Neural crest cell (in vitro differentiated cells): ENCODE results near the gene SREK1IP1. TPM values are rescaled to one million over a fixed set of nuclear protein-coding genes. Genes with fewer than 3 reads are reported as not detected.

Source experiments
- DNase-seq: peaks from one replicate; pipeline ENCODE4 v3.0.0; 2021; ENCODE audit warnings: low read depth, mixed read lengths, low spot score
- H3K27ac Mint-ChIP-seq: one replicate; pipeline ENCODE4 v1.8.0; 2021; ENCODE audit warnings: mild to moderate bottlenecking, mixed read lengths; ENCODE audit not compliant: unreplicated experiment
- H3K27me3 Mint-ChIP-seq: 2 replicates; pipeline ENCODE4 v1.8.0; 2021; ENCODE audit warnings: low read depth, mild to moderate bottlenecking, mixed read lengths
- H3K36me3 Mint-ChIP-seq: 2 replicates; pipeline ENCODE4 v1.8.0; 2021; ENCODE audit warnings: low read depth, mild to moderate bottlenecking, mixed read lengths
- H3K4me1 Mint-ChIP-seq: 2 replicates; pipeline ENCODE4 v1.8.0; 2021; ENCODE audit warnings: mixed read lengths
- H3K4me3 Mint-ChIP-seq: one replicate; pipeline ENCODE4 v1.8.0; 2021; ENCODE audit warnings: mild to moderate bottlenecking, mixed read lengths
- H3K9me3 Mint-ChIP-seq: 2 replicates; pipeline ENCODE4 v1.8.0; 2021; ENCODE audit warnings: mixed read lengths
- CTCF ChIP-seq: fragments of 200-600 bp; sonication (generic); conservative IDR thresholded peaks from 2 replicates; pipeline ENCODE4 v1.5.0; 2021; ENCODE audit warnings: antibody characterized with exemption, mild to moderate bottlenecking
- total RNA-seq: library from RNA; stranded (reverse); gene quantifications from 2 replicates; pipeline ENCODE4 v1.2.1, GENCODE V29; 2021

Gene SREK1IP1
- total RNA-seq, 1 donor from 2014 or later = 26.4 TPM

GRCh38 chr5:64765804-64766504, 2.5 kb downstream of the SREK1IP1 start:
- peak overlapping the region; percentile 50 for H3K4me3 Mint-ChIP-seq

GRCh38 chr5:64763948-64764503, 4.5 kb downstream of the SREK1IP1 start:
- H3K27me3 Mint-ChIP-seq = no peaks in the 10 kb centered on the region
- H3K36me3 Mint-ChIP-seq = peaks cover 5% of the 10 kb centered on the region
- no peak for DNase-seq
- H3K27ac Mint-ChIP-seq = no peak overlapping the region
- no peak overlapping the region for H3K4me3 Mint-ChIP-seq
- no peaks in the 10 kb centered on the region for H3K9me3 Mint-ChIP-seq
- H3K4me1 Mint-ChIP-seq = peaks cover 47% of the 10 kb centered on the region
- TF ChIP-seq CTCF = no peak

More at GRCh38 chr5:64765804-64766504, 2.5 kb downstream of the SREK1IP1 start:
- H3K36me3 Mint-ChIP-seq = peaks cover 5% of the 10 kb centered on the region
- no peak overlapping the region for H3K27ac Mint-ChIP-seq
- peaks cover 44% of the 10 kb centered on the region for H3K4me1 Mint-ChIP-seq
- no peaks in the 10 kb centered on the region for H3K27me3 Mint-ChIP-seq
- H3K9me3 Mint-ChIP-seq = no peaks in the 10 kb centered on the region
- no peak for DNase-seq
- no peak for TF ChIP-seq CTCF

GRCh38 chr5:64759960-64760660, 8.4 kb downstream of the SREK1IP1 start:
- DNase-seq = no peak
- peak overlapping the region; percentile 76 for H3K27ac Mint-ChIP-seq

GRCh38 chr5:64758901-64759300, 9.6 kb downstream of the SREK1IP1 start:
- Mint-ChIP-seq H3K4me1 (peaks cover 32% of the 10 kb centered on the region), H3K4me3 (peak overlapping the region; percentile 2), H3K36me3 (peaks cover 2% of the 10 kb centered on the region), H3K27ac (no peak overlapping the region), H3K27me3 (no peaks in the 10 kb centered on the region), H3K9me3 (no peaks in the 10 kb centered on the region)
- no peak for TF ChIP-seq CTCF
- DNase-seq = no peak

More at GRCh38 chr5:64759960-64760660, 8.4 kb downstream of the SREK1IP1 start:
- H3K36me3 Mint-ChIP-seq = no peaks in the 10 kb centered on the region
- peak overlapping the region; percentile 20 for H3K4me3 Mint-ChIP-seq
- no peak for TF ChIP-seq CTCF
- peaks cover 32% of the 10 kb centered on the region for H3K4me1 Mint-ChIP-seq
- no peaks in the 10 kb centered on the region for H3K27me3 Mint-ChIP-seq
- no peaks in the 10 kb centered on the region for H3K9me3 Mint-ChIP-seq

GRCh38 chr5:64754066-64754465, 14.4 kb downstream of the SREK1IP1 start:
- peaks cover 4% of the 10 kb centered on the region for H3K36me3 Mint-ChIP-seq
- no peak overlapping the region for H3K27ac Mint-ChIP-seq
- no peak for TF ChIP-seq CTCF
- no peaks in the 10 kb centered on the region for H3K27me3 Mint-ChIP-seq
- DNase-seq = no peak
- peaks cover 10% of the 10 kb centered on the region for H3K4me1 Mint-ChIP-seq
- no peak overlapping the region for H3K4me3 Mint-ChIP-seq
- H3K9me3 Mint-ChIP-seq = no peaks in the 10 kb centered on the region
